HCT116 (cell line): Measurements from ENCODE around the gene SETD5. TPM values are rescaled to one million over a fixed set of nuclear protein-coding genes. Genes with fewer than 3 reads are reported as not detected.

ENCODE experiments used
- ATAC-seq: fragments of 200-7000 bp; cut with Tn5 transposase; 2 replicates; pipeline ENCODE4 v1.9.1; 2020; ENCODE audit warnings: mild to moderate bottlenecking, moderate library complexity
- BruUV-seq: library from RNA; stranded (reverse); fragments of 400-500 nt; replicated peaks from 2 replicates; lab custom pipeline; 2021; lab: Mats Ljungman, UMichigan
- CTCF ChIA-PET: fragments of 300-600 bp; sonication (Branson Sonifier 250); formaldehyde crosslinking; loops from one replicate; lab custom pipeline; 2021; ENCODE audit warnings: antibody characterized with exemption; lab: Charles Lee
- POLR2A ChIA-PET: fragments of 300-600, 350-600 bp; sonication (Branson Sonifier 250); formaldehyde crosslinking; loops from one replicate; lab custom pipeline; 2021; ENCODE audit warnings: antibody characterized with exemption; lab: Charles Lee
- RAD21 ChIA-PET, 2 experiments: fragments of 300-600 bp; sonication (Branson Sonifier 250); formaldehyde crosslinking; loops; one replicate each; lab custom pipeline; 2023; ENCODE audit warnings: low total read pairs in 2 of 2; ENCODE audit not compliant: uncharacterized antibody in 2 of 2, unreplicated experiment in 2 of 2, low non-redundant PET in 1 of 2; lab: Charles Lee
- DNase-seq: peaks from one replicate; pipeline ENCODE4 v3.0.0-alpha.2; 2010; ENCODE audit warnings: low read depth, low spot score
- H2AFZ ChIP-seq: fragments of 200-600 bp; shearing (Covaris generic), sonication (generic); 2 replicates; pipeline ENCODE4 v1.6.1; 2017; ENCODE audit warnings: low read depth, mixed run types, mixed read lengths, antibody characterized with exemption, low read length; ENCODE audit not compliant: poor library complexity, severe bottlenecking
- H3K27ac ChIP-seq: 2 replicates; pipeline ENCODE4 v1.5.1; 2012; ENCODE audit warnings: low read depth, low read length
- H3K27me3 ChIP-seq: fragments of 200-600 bp; sonication (generic); 2 replicates; pipeline ENCODE4 v1.6.1; 2016; ENCODE audit warnings: mixed run types, low read length, mixed read lengths; ENCODE audit not compliant: insufficient read depth
- H3K36me3 ChIP-seq, 2 experiments: fragments of 200-500 bp in 1 of 2; fragments of 200-600 bp in 1 of 2; sonication (Bioruptor generic) in 1 of 2; sonication (generic) in 1 of 2; 2 replicates each; pipeline versions ENCODE4 v1.5.1 to v1.6.1; 2014 to 2016; ENCODE audit warnings: low read length in 2 of 2, inconsistent platforms in 1 of 2, mixed read lengths in 1 of 2, mixed run types in 1 of 2; ENCODE audit not compliant: insufficient read depth in 2 of 2, control insufficient read depth in 1 of 2
- H3K4me1 ChIP-seq, 2 experiments: fragments of 200-600 bp in 1 of 2; sonication (generic) in 1 of 2; 2 replicates each; pipeline versions ENCODE4 v1.5.1 to v1.6.1; 2012 to 2017; ENCODE audit warnings: low read length in 2 of 2, inconsistent platforms in 1 of 2, mild to moderate bottlenecking in 1 of 2, mixed read lengths in 1 of 2, mixed run types in 1 of 2, moderate library complexity in 1 of 2; ENCODE audit not compliant: insufficient read depth in 2 of 2, control insufficient read depth in 1 of 2
- H3K4me2 ChIP-seq: fragments of 200-600 bp; sonication (generic); 2 replicates; pipeline ENCODE4 v1.6.1; 2017; ENCODE audit warnings: mixed run types, low read length, mixed read lengths
- H3K4me3 ChIP-seq, 2 experiments: fragments of 200-600 bp in 1 of 2; sonication (generic) in 1 of 2; replicated peaks in 1 of 2; 2 replicates each; pipeline ENCODE4 v1.5.1; 2011 to 2016; ENCODE audit warnings: low read length in 2 of 2, control low read depth in 1 of 2, low read depth in 1 of 2, mild to moderate bottlenecking in 1 of 2, mixed read lengths in 1 of 2, mixed run types in 1 of 2
- H3K79me2 ChIP-seq: fragments of 200-600 bp; sonication (generic); 2 replicates; pipeline ENCODE4 v1.6.1; 2017; ENCODE audit warnings: mild to moderate bottlenecking, mixed run types, low read length, moderate library complexity, mixed read lengths; ENCODE audit not compliant: insufficient read depth
- H3K9ac ChIP-seq: fragments of 200-600 bp; sonication (generic); 2 replicates; pipeline ENCODE4 v1.6.1; 2016; ENCODE audit warnings: low read length, mixed read lengths
- H3K9me2 ChIP-seq: fragments of 200-600 bp; sonication (generic), shearing (Covaris generic); 2 replicates; pipeline ENCODE4 v1.6.1; 2017; ENCODE audit warnings: mixed run types, mild to moderate bottlenecking, moderate library complexity; ENCODE audit not compliant: insufficient read depth
- H3K9me3 ChIP-seq, 2 experiments: fragments of 200-500 bp in 1 of 2; fragments of 200-600 bp in 1 of 2; sonication (Bioruptor generic) in 1 of 2; sonication (generic) in 1 of 2; 2 replicates each; pipeline ENCODE4 v1.6.1; 2014 to 2017; ENCODE audit warnings: low read length in 2 of 2, mixed read lengths in 2 of 2, inconsistent platforms in 1 of 2, low read depth in 1 of 2, mild to moderate bottlenecking in 1 of 2, mixed run types in 1 of 2, moderate library complexity in 1 of 2; ENCODE audit not compliant: control insufficient read depth in 1 of 2, insufficient read depth in 1 of 2
- H4K20me1 ChIP-seq: fragments of 200-600 bp; sonication (generic), shearing (Covaris generic); 2 replicates; pipeline ENCODE4 v1.6.1; 2017; ENCODE audit warnings: mixed run types, mild to moderate bottlenecking, moderate library complexity; ENCODE audit not compliant: insufficient read depth
- CEBPB ChIP-seq: IDR thresholded peaks from 2 replicates; pipeline ENCODE4 v1.6.1; 2012; ENCODE audit warnings: low read depth
- REST ChIP-seq: IDR thresholded peaks from 2 replicates; pipeline ENCODE4 v1.6.1; 2012; ENCODE audit warnings: low read depth
- TCF7L2 ChIP-seq: IDR thresholded peaks from 2 replicates; pipeline ENCODE4 v1.7.0; 2011; ENCODE audit warnings: borderline replicate concordance, inconsistent platforms; ENCODE audit not compliant: insufficient read depth, insufficient read length; ENCODE audit errors: extremely low read depth
- intact Hi-C: fragments of 100-400 bp; cut with micrococcal nuclease; formaldehyde crosslinking; loops from 2 replicates; pipeline ENCODE4 v1.10.0; 2022
- total RNA-seq: library from RNA; stranded (reverse); gene quantifications from one replicate; pipeline ENCODE4 v1.2.1, GENCODE V29; 2021; ENCODE audit not compliant: unreplicated experiment
- TF ChIP-seq, protein P1 (sequence below): IDR thresholded peaks from 2 replicates; pipeline ENCODE4 v1.6.1; 2012

Gene SETD5
- total RNA-seq, 1 experiment from 2014 or later = 141 TPM

GRCh38 chr3:9508781-9509180, 111.4 kb downstream of the SETD5 start:
- ChIA-PET POLR2A (no interaction called here), RAD21 (interaction anchor here in 1 of 2 experiments (0.7 kb wide), 1 partner anchor 35 kb away, joined by 4 read pairs; no protein-coding TSS in a partner anchor), CTCF (no interaction called here)
- H4K20me1 ChIP-seq = no peaks in the 10 kb centered on the region
- H3K4me3 ChIP-seq = no peak overlapping the region
- H3K9me3 ChIP-seq = no peaks in the 10 kb centered on the region
- no peak overlapping the region for H3K9ac ChIP-seq
- no peaks in the 10 kb centered on the region for H3K9me2 ChIP-seq
- no peaks in the 10 kb centered on the region for H3K79me2 ChIP-seq
- no peak for ATAC-seq
- H3K36me3 ChIP-seq = no peaks in the 10 kb centered on the region
- no TSS peak for BruUV-seq
- H3K4me2 ChIP-seq = no peak overlapping the region
- DNase-seq = no peak
- intact Hi-C loops = loop anchor here (10.0 kb wide), 2 partner anchors 136 to 296 kb away; partner anchors contain the start of gene MTMR14
- no peaks in the 10 kb centered on the region for H3K27me3 ChIP-seq
- TF ChIP-seq CEBPB = no peak
- TF ChIP-seq, protein P1, sequence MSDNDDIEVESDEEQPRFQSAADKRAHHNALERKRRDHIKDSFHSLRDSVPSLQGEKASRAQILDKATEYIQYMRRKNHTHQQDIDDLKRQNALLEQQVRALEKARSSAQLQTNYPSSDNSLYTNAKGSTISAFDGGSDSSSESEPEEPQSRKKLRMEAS = no peak
- no peaks in the 10 kb centered on the region for H3K4me1 ChIP-seq
- no peak overlapping the region for H3K27ac ChIP-seq
- H2AFZ ChIP-seq = no peak overlapping the region

GRCh38 chr3:9512456-9513045, 115.1 kb downstream of the SETD5 start:
- Histone ChIP-seq H3K9me3 (no peaks in the 10 kb centered on the region), H3K27ac (no peak overlapping the region), H3K27me3 (no peaks in the 10 kb centered on the region), H3K9ac (no peak overlapping the region), H4K20me1 (no peaks in the 10 kb centered on the region), H3K4me1 (no peaks in the 10 kb centered on the region), H3K4me2 (no peak overlapping the region), H3K36me3 (no peaks in the 10 kb centered on the region), H3K4me3 (no peak overlapping the region), H3K9me2 (no peaks in the 10 kb centered on the region), H3K79me2 (no peaks in the 10 kb centered on the region), H2AFZ (no peak overlapping the region)
- TF ChIP-seq REST = no peak
- no peak for TF ChIP-seq TCF7L2
- RAD21 ChIA-PET = no interaction called here
- DNase-seq = no peak
- CTCF ChIA-PET = interaction anchor here (1.4 kb wide), 1 partner anchor 9 kb away, joined by 4 read pairs; no protein-coding TSS in a partner anchor
- intact Hi-C loops = no loop called here
- no TSS peak for BruUV-seq
- no peak for ATAC-seq
- POLR2A ChIA-PET = no interaction called here
